Activated CD4-positive, alpha-beta T cell treated with anti-CD3 and anti-CD28 coated beads for 1 hour (primary cell): Measurements from ENCODE around the gene MT1H.
"Not testable (repeated sequence)": the region's sequence is repeated elsewhere in the genome, so short reads cannot be mapped to it uniquely, and the experiment has no call there.

Source experiments
- DNase-seq: peaks from one replicate; pipeline ENCODE4 v3.0.0-alpha.2; 2020

MT1H gene

DNA sequence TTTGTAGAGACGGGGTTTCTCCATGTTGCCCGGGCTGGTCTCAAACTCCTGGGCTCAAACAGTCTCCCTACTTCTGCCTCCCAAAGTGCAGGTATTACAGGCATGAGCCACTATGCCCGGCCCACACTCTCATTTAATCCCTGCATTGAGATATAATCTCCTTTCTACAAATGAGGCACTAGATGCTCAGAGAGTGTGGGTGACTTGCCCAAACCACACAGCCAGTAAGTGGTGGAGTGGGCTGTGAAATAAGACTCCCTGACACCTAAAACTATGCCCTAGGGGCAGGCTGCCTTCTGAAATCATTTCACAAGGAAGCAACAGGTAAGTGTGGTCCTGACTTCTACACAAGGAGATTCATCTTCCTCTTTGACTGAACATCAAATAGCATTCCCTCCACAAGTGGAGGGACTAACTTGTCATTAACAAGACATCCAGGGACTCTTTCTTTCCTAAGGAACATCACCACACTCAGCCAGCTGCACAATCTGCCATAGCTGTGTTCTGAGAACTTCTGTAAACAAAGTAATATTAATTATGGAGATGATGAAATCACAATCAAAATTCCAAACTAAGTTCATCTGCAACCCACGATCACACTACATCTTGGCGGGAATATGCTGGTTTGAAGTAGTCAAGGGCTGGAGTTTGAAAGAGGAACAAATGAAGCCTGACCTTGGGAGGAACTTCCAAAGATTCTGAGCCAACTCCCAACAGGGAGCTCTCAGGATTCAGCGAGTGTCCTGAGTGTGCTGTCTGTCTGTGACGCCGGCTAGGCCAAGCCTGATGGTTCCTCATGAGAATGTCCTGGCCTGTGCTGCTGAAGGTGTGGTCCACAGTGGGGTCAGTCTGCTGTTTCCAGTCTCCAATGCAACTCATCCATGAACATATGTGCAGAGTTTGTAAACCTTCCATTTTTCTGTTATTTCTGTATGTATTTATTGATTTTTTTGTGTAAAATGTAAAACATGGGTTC, 4.0 kb upstream of the MT1H start:
- DNase-seq = not testable (repeated sequence)

DNA sequence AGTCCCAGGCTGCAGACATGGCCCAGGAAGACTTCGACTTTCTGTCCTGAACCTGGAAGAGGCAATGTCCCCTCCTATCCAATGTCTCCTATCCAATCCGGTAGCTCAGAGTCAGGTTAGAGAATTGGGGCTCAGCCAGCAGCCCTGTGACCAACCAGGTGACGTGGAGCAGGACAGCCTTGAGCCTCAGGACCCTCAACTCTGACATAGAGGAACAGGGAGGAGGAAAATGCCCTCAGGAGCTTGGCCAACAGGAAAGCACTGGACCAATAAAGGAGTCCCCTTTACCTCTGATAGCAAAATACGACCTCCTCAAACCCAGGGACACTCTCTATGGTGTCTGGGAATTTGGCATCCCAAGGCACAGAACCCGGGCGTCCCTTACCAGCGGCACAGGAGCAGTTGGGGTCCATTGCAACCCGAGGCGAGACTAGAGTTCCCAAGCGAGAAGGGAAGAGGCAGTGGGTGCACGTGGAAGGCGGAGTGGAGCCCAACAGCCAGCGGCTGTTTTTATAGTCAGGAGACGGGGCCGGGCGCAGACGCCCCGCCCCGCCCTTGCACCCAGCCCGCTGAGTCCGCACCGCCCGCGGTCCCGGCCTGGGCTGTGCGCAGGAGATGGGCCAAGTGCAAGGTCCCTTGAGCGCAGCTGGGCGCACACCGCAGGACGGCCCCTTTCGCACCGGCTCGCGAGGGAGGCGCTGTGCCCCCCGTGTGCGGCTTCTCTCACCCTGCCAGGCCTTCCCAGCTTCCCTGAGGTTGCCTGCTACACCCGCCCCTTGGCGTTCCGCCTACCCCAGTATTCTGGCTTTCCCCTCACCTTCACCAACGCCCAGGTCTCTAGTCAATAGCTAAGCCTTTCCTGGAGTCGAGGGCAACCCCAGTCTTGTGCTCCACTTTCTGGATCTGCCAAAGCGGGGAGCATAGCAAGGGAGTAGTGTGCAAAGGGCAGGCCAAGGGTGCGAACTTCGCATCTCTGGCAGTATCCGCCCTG, 1.7 kb upstream of the MT1H start, which contains the start of gene MT1G:
Gene MT1G (minus strand): TSS at position 485 of the 991 bp plus-strand sequence. CDS start 72 bp downstream, at position 413.
- DNase-seq = no peak

GRCh38 chr16:56669840-56670619, 416 bp downstream of the MT1H start:
- DNase-seq = no peak

DNA sequence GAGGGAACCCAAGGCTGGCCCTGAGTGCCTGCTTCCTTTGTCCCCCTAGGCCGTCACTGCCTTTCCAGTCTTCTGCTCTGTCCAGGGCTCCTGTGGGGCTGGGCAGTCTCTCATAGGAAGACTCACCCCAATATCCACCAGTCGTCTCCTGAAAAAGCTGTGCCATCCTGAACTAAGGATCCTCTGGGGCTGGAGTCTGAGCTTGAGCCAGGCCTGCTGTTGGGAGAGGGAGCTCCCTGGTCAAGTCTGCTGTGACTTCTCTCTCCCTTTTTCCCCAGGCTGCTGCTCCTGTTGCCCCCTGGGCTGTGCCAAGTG, 963 bp downstream of the MT1H start:
- DNase-seq = no peak

DNA sequence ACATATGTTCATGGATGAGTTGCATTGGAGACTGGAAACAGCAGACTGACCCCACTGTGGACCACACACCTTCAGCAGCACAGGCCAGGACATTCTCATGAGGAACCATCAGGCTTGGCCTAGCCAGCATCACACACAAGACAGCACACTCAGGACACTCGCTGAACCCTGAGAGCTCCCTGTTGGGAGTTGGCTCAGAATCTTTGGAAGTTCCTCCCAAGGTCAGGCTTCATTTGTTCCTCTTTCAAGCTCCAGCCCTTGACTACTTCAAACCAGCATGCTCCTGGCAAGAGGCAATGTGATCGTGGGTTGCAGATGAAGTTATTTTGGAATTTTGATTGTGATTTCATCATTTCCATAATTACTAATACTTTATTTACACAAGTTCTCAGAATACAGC, 2.1 kb downstream of the MT1H start:
- DNase-seq = not testable (repeated sequence)

DNA sequence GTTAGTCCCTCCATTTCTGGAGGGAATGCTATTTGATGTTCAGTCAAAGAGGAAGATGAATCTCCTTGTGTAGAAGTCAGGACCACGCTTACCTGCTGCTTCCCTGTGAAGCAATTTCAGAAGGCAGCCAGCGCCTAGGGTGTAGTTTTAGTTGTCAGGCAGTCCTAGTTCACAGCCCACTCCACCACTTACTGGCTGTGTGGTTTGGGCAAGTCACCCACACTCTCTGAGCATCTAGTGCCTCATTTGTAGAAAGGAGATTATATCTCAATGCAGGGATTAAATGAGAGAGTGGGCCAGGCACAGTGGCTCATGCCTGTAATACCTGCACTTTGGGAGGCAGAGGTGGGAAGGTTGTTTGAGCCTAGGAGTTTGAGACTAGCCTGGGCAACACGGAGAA, 2.6 kb downstream of the MT1H start:
- not testable (repeated sequence) for DNase-seq

GRCh38 chr16:56672761-56673536, 3.3 kb downstream of the MT1H start:
- DNase-seq = no peak

DNA sequence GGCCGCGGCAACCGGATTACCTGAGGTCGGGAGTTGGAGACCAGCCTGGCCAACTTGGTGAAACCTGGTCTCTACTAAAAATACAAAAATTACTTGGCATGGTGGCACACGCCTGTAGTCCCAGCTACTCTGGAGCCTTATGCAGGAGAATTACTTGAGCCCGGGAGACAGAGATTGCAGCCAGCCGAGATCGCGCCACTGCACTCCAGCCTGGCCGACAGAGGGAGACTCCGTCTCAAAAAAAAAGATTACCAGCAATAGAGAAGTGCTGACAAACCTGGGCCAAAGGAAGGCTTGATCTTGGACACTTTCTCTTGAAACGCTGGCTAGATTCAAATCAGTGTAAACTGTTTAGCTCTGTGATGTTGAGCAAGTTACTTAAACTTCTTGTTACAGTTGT, 4.3 kb downstream of the MT1H start:
- DNase-seq = no peak

GRCh38 chr16:56674570-56674969, 5.0 kb downstream of the MT1H start:
- not testable (repeated sequence) for DNase-seq

DNA sequence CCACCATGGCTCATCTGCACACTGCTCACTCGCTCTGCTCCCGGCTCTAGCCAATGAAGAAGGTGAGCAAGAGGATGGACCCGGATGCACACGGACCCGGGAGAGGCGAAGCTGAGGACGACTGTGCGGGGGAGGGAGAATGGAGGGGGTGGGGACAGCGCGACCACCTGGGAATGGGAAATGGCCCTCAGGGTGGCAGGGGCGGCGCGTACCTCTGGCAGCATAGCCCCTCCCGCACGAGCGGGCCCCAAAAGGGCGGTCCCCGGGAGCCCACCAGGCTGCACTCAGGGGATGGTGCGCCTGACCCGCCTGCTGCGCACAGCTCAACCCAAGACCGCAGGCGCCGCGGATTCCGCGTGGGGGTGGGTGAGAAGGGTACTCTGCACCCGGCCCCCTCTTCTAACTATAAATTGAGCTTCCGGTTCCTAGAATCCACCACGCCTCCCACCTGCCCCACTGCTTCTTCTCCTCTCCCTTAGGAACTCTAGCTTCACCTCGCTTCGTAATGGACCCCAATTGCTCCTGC, 6.1 kb downstream of the MT1H start:
- peak; percentile 16 for DNase-seq

GRCh38 chr16:56677474-56677873, 7.9 kb downstream of the MT1H start:
- no peak for DNase-seq

DNA sequence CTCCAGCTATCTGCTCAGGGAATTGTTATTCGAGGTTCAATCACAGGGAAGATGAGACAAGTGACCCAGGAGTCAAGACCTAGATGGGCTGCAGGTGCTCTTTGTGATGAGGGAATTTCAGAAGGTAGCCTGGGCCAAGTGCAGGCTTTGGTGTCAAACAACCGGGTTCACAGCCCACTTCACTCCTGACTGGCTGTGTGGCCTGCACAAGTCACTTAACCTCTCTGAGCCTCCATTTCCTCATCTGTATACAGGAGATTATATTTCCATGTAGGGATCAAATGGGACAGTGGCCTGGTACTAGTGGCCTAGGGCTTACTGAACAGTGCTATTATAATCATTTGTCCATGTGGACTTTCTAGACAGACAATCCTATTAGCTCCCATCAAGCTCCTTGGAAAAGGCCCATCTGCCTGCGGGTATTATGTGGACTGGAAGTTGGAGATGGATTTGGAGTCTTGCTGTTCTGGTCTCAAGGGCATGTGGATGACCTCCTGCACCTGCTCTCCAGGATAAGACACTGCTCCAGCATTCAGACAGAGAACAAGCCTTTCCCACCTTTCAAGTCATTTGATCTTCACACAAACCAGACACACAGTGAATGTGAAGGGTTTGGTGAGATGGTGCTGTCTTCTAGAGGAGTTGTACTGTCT, 9.6 kb downstream of the MT1H start:
- no peak for DNase-seq

DNA sequence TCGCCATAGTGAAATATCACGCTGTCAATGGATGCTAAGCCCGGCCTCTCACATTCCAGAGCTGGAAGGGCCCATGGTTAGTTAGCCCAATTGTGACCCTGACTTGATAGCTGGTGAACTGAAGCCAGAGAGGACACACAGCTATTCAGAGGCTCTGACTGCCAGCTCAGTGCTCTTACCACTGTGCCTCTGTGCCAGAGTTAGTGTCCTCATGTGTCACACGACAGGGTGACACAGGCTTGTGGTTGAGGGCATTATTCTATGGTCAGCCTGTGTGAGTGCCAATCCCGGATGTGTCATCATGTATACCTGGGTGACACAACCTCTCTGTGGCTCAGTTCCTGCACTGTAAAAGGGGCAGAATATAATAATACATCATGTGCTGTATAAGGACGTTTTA, 10.2 kb downstream of the MT1H start:
- no peak for DNase-seq

DNA sequence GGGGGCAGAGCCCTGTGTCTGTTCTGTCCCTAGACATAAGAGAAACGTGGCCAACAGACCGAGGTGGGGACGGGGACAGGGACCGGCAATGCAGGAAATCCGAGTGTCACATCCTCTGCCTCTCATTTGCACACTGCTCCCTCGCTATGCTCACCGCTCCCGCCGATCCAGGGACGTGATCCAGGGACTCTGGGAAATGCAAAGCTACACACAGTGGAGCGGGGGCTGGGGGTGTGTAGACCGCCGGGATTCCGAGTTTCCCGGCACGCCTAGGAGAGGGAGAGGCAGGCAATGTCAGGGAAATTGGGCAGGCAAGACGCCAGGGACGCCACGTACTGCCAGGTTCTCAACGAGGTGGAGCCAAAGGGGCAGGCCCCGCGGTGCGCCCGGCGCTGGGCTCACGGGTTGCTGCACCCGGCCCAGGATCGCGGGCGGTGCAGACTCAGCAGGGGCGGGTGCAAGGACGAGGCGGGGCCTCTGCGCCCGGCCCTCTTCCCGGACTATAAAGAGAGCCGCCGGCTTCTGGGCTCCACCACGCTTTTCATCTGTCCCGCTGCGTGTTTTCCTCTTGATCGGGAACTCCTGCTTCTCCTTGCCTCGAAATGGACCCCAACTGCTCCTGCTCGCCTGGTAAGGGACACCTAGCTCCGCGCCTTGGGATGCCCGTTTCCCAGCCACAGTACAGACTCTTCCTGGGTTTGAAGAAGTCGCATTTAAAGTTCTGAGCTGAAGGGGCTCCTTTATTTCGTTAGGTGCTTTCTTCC, 12.5 kb downstream of the MT1H start, which contains the start of gene MT1X:
Gene MT1X (plus strand): TSS at position 532 of the 764 bp plus-strand sequence. CDS start 71 bp downstream, at position 603.
- DNase-seq = peak; percentile 85

- DNase-seq = no peak
These were observed 13.2 kb downstream of the MT1H start for GRCh38 chr16:56682703-56683397.

GRCh38 chr16:56683424-56684172, 14.0 kb downstream of the MT1H start:
- DNase-seq = no peak

GRCh38 chr16:56684256-56684925, 14.8 kb downstream of the MT1H start:
- DNase-seq = no peak
